Uterus (tissue), 4 donors: ENCODE results near the gene FBLN1. TPM values are rescaled to one million over a fixed set of nuclear protein-coding genes. Genes with fewer than 3 reads are reported as not detected.

Experiments used
- DNase-seq, 2 donors: peaks; one replicate each; pipeline ENCODE4 v3.0.0-alpha.2; 2019 to 2020
- H3K27ac ChIP-seq, 2 donors: fragments of 200-600 bp; sonication (generic); 1 replicate in 1 of 2; 2 replicates in 1 of 2; pipeline ENCODE4 v1.5.1; 2016 to 2018
- H3K27me3 ChIP-seq, 2 donors: fragments of 200-600 bp; sonication (generic); one replicate each; pipeline ENCODE4 v1.5.1; 2018 to 2019; ENCODE audit warnings: control low read depth in 1 of 2
- H3K36me3 ChIP-seq, 2 donors: fragments of 200-600 bp; sonication (generic); one replicate each; pipeline ENCODE4 v1.5.1; 2019; ENCODE audit warnings: control low read depth in 1 of 2
- H3K4me1 ChIP-seq, 2 donors: fragments of 200-600 bp; sonication (generic); one replicate each; pipeline ENCODE4 v1.5.1; 2018 to 2019; ENCODE audit warnings: control low read depth in 1 of 2
- H3K4me3 ChIP-seq, 2 donors: fragments of 200-600 bp; sonication (generic); 1 replicate in 1 of 2; 2 replicates in 1 of 2; pipeline ENCODE4 v1.5.1; 2018 to 2019; ENCODE audit warnings: mild to moderate bottlenecking in 1 of 2
- H3K9me3 ChIP-seq, 2 donors: fragments of 200-600 bp; sonication (generic); one replicate each; pipeline ENCODE4 v1.5.1; 2019; ENCODE audit warnings: control low read depth in 1 of 2
- POLR2A ChIP-seq, 2 donors: fragments of 450-650 bp; IDR thresholded peaks; one replicate each; pipeline ENCODE4 v1.6.1; 2016; ENCODE audit warnings: antibody characterized with exemption in 2 of 2, mild to moderate bottlenecking in 1 of 2, moderate library complexity in 1 of 2
- intact Hi-C: fragments of 100-400 bp; cut with DNase I; formaldehyde crosslinking; loops from one replicate; pipeline ENCODE4 v1.15.1; 2023; ENCODE audit warnings: low total_unique reads
- total RNA-seq, 4 donors: library from RNA; depleted of rRNA in 3 of 4; stranded (reverse); fragments of >200 nt in 3 of 4; gene quantifications; one replicate each; pipeline versions ENCODE4 v1.1.0 to v1.2.4, GENCODE V29; 2014 to 2023
- TF ChIP-seq, protein P1 (sequence below), 4 experiments: fragments of 200-600 bp in 2 of 4; fragments of 450-650 bp in 2 of 4; sonication (generic) in 2 of 4; IDR thresholded peaks; one replicate each; pipeline ENCODE4 v1.5.1; 2016 to 2019; ENCODE audit warnings: antibody characterized with exemption in 4 of 4, mild to moderate bottlenecking in 2 of 4, moderate library complexity in 1 of 4
- donor health status: DM: yes; HTN: yes; CAD: no.

FBLN1 gene
- total RNA-seq, 4 donors from 2014 or later, result 388 to 644 (median 479) TPM

DNA sequence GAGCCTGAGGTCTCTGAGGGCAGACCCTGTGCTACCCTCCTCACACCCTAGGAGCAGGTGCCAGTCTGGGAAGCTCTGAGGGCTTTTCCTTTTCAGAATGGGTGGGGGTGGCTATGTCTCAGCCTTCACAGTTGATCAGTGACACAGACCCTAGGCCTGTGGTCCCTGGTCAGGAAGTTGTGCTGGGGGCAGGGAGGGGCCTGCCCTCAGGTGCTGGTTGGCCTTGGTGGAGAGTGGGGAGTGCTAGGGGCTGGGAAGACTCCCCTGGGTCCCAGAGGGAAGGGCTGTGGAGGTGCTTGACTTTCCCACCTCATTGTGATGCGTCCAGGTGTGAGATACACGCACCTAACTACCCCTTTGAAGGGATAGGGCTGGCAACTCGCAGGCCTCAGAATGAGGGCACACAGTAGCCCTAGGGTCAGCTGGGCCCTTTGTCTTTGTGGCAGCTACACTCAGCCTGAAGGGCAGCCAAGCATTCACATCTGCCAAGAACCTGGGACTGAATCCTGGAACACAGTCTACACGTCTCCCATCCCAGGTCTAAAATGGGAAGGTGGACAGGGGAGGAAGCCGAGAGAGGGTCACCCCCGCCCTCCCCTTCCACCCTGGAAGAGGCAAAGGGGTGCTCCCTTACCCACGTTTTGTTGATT lies 137.7 kb downstream of the FBLN1 start:
- TF ChIP-seq, protein P1, sequence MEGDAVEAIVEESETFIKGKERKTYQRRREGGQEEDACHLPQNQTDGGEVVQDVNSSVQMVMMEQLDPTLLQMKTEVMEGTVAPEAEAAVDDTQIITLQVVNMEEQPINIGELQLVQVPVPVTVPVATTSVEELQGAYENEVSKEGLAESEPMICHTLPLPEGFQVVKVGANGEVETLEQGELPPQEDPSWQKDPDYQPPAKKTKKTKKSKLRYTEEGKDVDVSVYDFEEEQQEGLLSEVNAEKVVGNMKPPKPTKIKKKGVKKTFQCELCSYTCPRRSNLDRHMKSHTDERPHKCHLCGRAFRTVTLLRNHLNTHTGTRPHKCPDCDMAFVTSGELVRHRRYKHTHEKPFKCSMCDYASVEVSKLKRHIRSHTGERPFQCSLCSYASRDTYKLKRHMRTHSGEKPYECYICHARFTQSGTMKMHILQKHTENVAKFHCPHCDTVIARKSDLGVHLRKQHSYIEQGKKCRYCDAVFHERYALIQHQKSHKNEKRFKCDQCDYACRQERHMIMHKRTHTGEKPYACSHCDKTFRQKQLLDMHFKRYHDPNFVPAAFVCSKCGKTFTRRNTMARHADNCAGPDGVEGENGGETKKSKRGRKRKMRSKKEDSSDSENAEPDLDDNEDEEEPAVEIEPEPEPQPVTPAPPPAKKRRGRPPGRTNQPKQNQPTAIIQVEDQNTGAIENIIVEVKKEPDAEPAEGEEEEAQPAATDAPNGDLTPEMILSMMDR (IDR thresholded peaks at IDR 0.05), result no peak
- no peak for TF ChIP-seq POLR2A (IDR thresholded peaks at IDR 0.05)
- Histone ChIP-seq H3K27me3 (no peaks in the 10 kb centered on the region), H3K4me3 (no peak overlapping the region), H3K36me3 (no peaks in the 10 kb centered on the region), H3K9me3 (no peaks in the 10 kb centered on the region), H3K4me1 (no peaks in the 10 kb centered on the region), H3K27ac (no peak overlapping the region)
- intact Hi-C loops, result no loop called here
- DNase-seq, result no peak

GRCh38 chr22:45640941-45641621 lies 138.4 kb downstream of the FBLN1 start:
- Histone ChIP-seq H3K36me3 (no peaks in the 10 kb centered on the region), H3K4me3 (no peak overlapping the region), H3K27ac (no peak overlapping the region), H3K4me1 (no peaks in the 10 kb centered on the region), H3K27me3 (no peaks in the 10 kb centered on the region), H3K9me3 (no peaks in the 10 kb centered on the region)
- intact Hi-C loops, result no loop called here
- DNase-seq, result no peak
- TF ChIP-seq POLR2A (IDR thresholded peaks at IDR 0.05), result no peak
- TF ChIP-seq, protein P1 (IDR thresholded peaks at IDR 0.05), result no peak

DNA sequence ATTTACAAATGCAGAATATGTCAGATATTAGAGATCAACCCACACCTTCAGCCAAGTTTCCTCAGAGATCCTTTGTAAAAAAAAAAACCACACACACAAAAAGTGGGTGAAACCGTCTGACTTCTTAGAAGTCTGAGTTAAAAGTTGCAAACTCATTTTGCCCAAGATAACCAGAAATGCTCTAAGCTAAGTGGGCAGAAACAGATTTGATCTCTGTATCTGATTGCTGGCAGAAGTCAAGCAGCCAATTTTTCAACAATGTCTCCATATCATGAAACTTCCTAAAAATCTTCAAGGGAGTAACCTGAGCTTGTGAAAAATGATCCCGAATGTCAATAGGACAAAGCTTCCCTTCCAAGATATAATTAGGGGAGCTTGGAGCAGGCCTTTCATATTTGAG lies 140.3 kb downstream of the FBLN1 start:
- H3K36me3 ChIP-seq, result no peaks in the 10 kb centered on the region
- no peak for TF ChIP-seq POLR2A (IDR thresholded peaks at IDR 0.05)
- TF ChIP-seq, protein P1 (IDR thresholded peaks at IDR 0.05), result no peak
- H3K4me3 ChIP-seq, result no peak overlapping the region
- DNase-seq, result no peak
- intact Hi-C loops, result no loop called here
- H3K9me3 ChIP-seq, result no peaks in the 10 kb centered on the region
- no peaks in the 10 kb centered on the region for H3K27me3 ChIP-seq
- H3K4me1 ChIP-seq, result no peaks in the 10 kb centered on the region
- H3K27ac ChIP-seq, result no peak overlapping the region

GRCh38 chr22:45644714-45645113 lies 142.0 kb downstream of the FBLN1 start:
- no peaks in the 10 kb centered on the region for H3K27me3 ChIP-seq

DNA sequence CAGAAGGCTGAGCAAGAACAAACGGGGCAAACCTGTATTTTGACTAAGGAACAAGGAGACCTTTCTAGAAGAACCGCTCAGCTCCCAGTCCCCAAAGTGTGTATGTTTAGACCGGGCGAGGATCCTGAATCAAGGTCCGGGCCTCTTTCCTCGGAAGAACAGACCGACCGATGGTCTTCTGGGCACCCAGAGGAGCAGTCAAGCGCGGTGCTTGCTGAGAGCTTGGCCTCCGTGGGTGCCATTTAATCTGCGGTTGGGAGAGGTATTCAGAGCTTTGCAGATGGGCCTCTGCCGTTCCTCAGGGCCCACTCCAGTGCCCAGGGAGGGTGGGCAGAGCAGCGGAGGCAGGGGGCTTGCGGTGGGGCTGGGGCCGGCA lies 142.5 kb downstream of the FBLN1 start:
- no peaks in the 10 kb centered on the region for H3K4me1 ChIP-seq
- H3K27ac ChIP-seq, result no peak overlapping the region
- no peak overlapping the region for H3K4me3 ChIP-seq
- intact Hi-C loops, result no loop called here
- no peak for TF ChIP-seq POLR2A (IDR thresholded peaks at IDR 0.05)
- TF ChIP-seq, protein P1 (IDR thresholded peaks at IDR 0.05), result no peak
- DNase-seq, result no peak
- no peaks in the 10 kb centered on the region for H3K9me3 ChIP-seq
- H3K27me3 ChIP-seq, result no peaks in the 10 kb centered on the region
- no peaks in the 10 kb centered on the region for H3K36me3 ChIP-seq

More at GRCh38 chr22:45644714-45645113, 142.0 kb downstream of the FBLN1 start:
- intact Hi-C loops, result no loop called here
- no peaks in the 10 kb centered on the region for H3K4me1 ChIP-seq
- H3K9me3 ChIP-seq, result no peaks in the 10 kb centered on the region
- DNase-seq, result no peak
- H3K36me3 ChIP-seq, result no peaks in the 10 kb centered on the region
- no peak overlapping the region for H3K4me3 ChIP-seq
- TF ChIP-seq POLR2A (IDR thresholded peaks at IDR 0.05), result no peak
- TF ChIP-seq, protein P1 (IDR thresholded peaks at IDR 0.05), result no peak
- H3K27ac ChIP-seq, result no peak overlapping the region
